CD4-positive, CD25-positive, alpha-beta regulatory T cell (primary cell): ENCODE results near the gene RAPGEF5. TPM values are rescaled to one million over a fixed set of nuclear protein-coding genes. Genes with fewer than 3 reads are reported as not detected.

ENCODE experiments used
- ATAC-seq, 2 donors: fragments of 150-1000 bp; cut with Tn5 transposase; one replicate each; pipeline ENCODE4 v1.10.0; 2021; ENCODE audit warnings: low read depth in 2 of 2, moderate number of reproducible peaks in 2 of 2, moderate library complexity in 1 of 2
- DNase-seq, 3 donors: peaks; one replicate each; pipeline versions ENCODE4 v3.0.0 to v3.0.0-alpha.2; 2012 to 2022; ENCODE audit warnings: mixed read lengths in 1 of 3
- H3K27ac ChIP-seq: one replicate; pipeline ENCODE4 v1.7.0; 2013; ENCODE audit warnings: mild to moderate bottlenecking, low read length; ENCODE audit not compliant: insufficient read depth, poor library complexity, severe bottlenecking
- H3K27me3 ChIP-seq: one replicate; pipeline ENCODE4 v1.7.0; 2013; ENCODE audit warnings: low read length; ENCODE audit not compliant: control insufficient read depth, insufficient read depth
- H3K36me3 ChIP-seq: one replicate; pipeline ENCODE4 v1.7.0; 2013; ENCODE audit warnings: mild to moderate bottlenecking, low read length, moderate library complexity; ENCODE audit not compliant: control insufficient read depth, insufficient read depth
- H3K4me1 ChIP-seq: 2 replicates; pipeline ENCODE4 v1.7.0; 2013; ENCODE audit warnings: mild to moderate bottlenecking, low read length; ENCODE audit not compliant: insufficient read depth, control insufficient read depth, poor library complexity, severe bottlenecking
- H3K4me3 ChIP-seq: one replicate; pipeline ENCODE4 v1.7.0; 2013; ENCODE audit warnings: low read depth, mild to moderate bottlenecking, low read length, moderate library complexity
- H3K9me3 ChIP-seq, 2 experiments: 1 replicate in 1 of 2; 2 replicates in 1 of 2; pipeline ENCODE4 v1.7.0; 2013; ENCODE audit warnings: low read length in 2 of 2, mild to moderate bottlenecking in 1 of 2, moderate library complexity in 1 of 2; ENCODE audit not compliant: control insufficient read depth in 2 of 2
- H3K27ac Mint-ChIP-seq, 3 donors: one replicate each; pipeline ENCODE4 v1.8.0; 2020 to 2022; ENCODE audit warnings: mild to moderate bottlenecking in 3 of 3, mixed read lengths in 3 of 3, moderate library complexity in 2 of 3
- H3K27me3 Mint-ChIP-seq: one replicate; pipeline ENCODE4 v1.8.0; 2022; ENCODE audit warnings: mild to moderate bottlenecking, mixed read lengths
- H3K36me3 Mint-ChIP-seq: one replicate; pipeline ENCODE4 v1.8.0; 2020; ENCODE audit warnings: mixed read lengths
- H3K4me1 Mint-ChIP-seq, 4 donors: one replicate each; pipeline ENCODE4 v1.8.0; 2020 to 2022; ENCODE audit warnings: mixed read lengths in 4 of 4, mild to moderate bottlenecking in 1 of 4
- H3K4me3 Mint-ChIP-seq, 4 donors: one replicate each; pipeline ENCODE4 v1.8.0; 2020 to 2022; ENCODE audit warnings: mild to moderate bottlenecking in 4 of 4, mixed read lengths in 4 of 4, moderate library complexity in 3 of 4
- H3K9me3 Mint-ChIP-seq, 7 donors: one replicate each; pipeline ENCODE4 v1.8.0; 2020 to 2022; ENCODE audit warnings: mixed read lengths in 7 of 7, mild to moderate bottlenecking in 3 of 7, moderate library complexity in 2 of 7
- polyA plus RNA-seq, 4 donors: library from polyadenylated mRNA; unstranded; fragments of 300-500 nt; fragmentation: Illumina TruSeq; gene quantifications; one replicate each; pipeline ENCODE4 v1.2.3, GENCODE V29; 2021
- total RNA-seq: library from RNA; stranded (reverse); gene quantifications from one replicate; pipeline ENCODE4 v1.2.3, GENCODE V29; 2022

The RAPGEF5 gene
- total and polyA plus RNA-seq, 5 donors from 2014 or later, result not detected

- Mint-ChIP-seq H3K9me3 (peaks cover 0 to 1% (median 0%) of the 10 kb centered on the region in 7 donors), H3K36me3 (no peaks in the 10 kb centered on the region), H3K27ac (no peak overlapping the region), H3K4me1 (no peaks in the 10 kb centered on the region), H3K4me3 (no peak overlapping the region), H3K27me3 (peaks cover 3% of the 10 kb centered on the region)
- Histone ChIP-seq H3K36me3 (no peaks in the 10 kb centered on the region), H3K9me3 (no peaks in the 10 kb centered on the region), H3K27me3 (peaks cover 1% of the 10 kb centered on the region), H3K4me3 (no peak overlapping the region), H3K27ac (no peak overlapping the region), H3K4me1 (no peaks in the 10 kb centered on the region)
- ATAC-seq (no peak), DNase-seq (no peak)
Observed at GRCh38 chr7:22189741-22190140, 167.2 kb downstream of the RAPGEF5 start.

GRCh38 chr7:22189230-22189629, 167.7 kb downstream of the RAPGEF5 start:
- Mint-ChIP-seq H3K4me1 (no peaks in the 10 kb centered on the region), H3K27me3 (peaks cover 8% of the 10 kb centered on the region), H3K9me3 (peaks cover 0 to 1% (median 0%) of the 10 kb centered on the region in 7 donors), H3K36me3 (no peaks in the 10 kb centered on the region), H3K4me3 (no peak overlapping the region), H3K27ac (no peak overlapping the region)
- H3K4me1 ChIP-seq, result no peaks in the 10 kb centered on the region
- no peak for DNase-seq
- H3K4me3 ChIP-seq, result no peak overlapping the region
- no peaks in the 10 kb centered on the region for H3K9me3 ChIP-seq
- H3K27me3 ChIP-seq, result peaks cover 1% of the 10 kb centered on the region
- H3K36me3 ChIP-seq, result no peaks in the 10 kb centered on the region
- no peak overlapping the region for H3K27ac ChIP-seq
- no peak for ATAC-seq

- no peak overlapping the region for H3K4me3 Mint-ChIP-seq
- no peak overlapping the region for H3K27ac Mint-ChIP-seq
- Histone ChIP-seq H3K36me3 (no peaks in the 10 kb centered on the region), H3K9me3 (no peaks in the 10 kb centered on the region), H3K4me1 (no peaks in the 10 kb centered on the region), H3K27me3 (peaks cover 4% of the 10 kb centered on the region), H3K27ac (no peak overlapping the region), H3K4me3 (no peak overlapping the region)
- H3K4me1 Mint-ChIP-seq, result no peaks in the 10 kb centered on the region
- DNase-seq, result no peak
- no peak for ATAC-seq
- peaks cover 0 to 1% (median 0%) of the 10 kb centered on the region in 7 donors for H3K9me3 Mint-ChIP-seq
- H3K36me3 Mint-ChIP-seq, result no peaks in the 10 kb centered on the region
- H3K27me3 Mint-ChIP-seq, result peaks cover 8% of the 10 kb centered on the region
Observed at GRCh38 chr7:22187691-22188348, 169.1 kb downstream of the RAPGEF5 start.

- H3K27me3 ChIP-seq, result peaks cover 3% of the 10 kb centered on the region
- H3K9me3 Mint-ChIP-seq, result no peaks in the 10 kb centered on the region
- no peak overlapping the region for H3K27ac ChIP-seq
- no peaks in the 10 kb centered on the region for H3K36me3 ChIP-seq
- no peak overlapping the region for H3K4me3 ChIP-seq
- DNase-seq (no peak), ATAC-seq (no peak)
- H3K36me3 Mint-ChIP-seq, result no peaks in the 10 kb centered on the region
- no peak overlapping the region for H3K4me3 Mint-ChIP-seq
- no peaks in the 10 kb centered on the region for H3K9me3 ChIP-seq
- peaks cover 8% of the 10 kb centered on the region for H3K27me3 Mint-ChIP-seq
- no peaks in the 10 kb centered on the region for H3K4me1 ChIP-seq
- H3K4me1 Mint-ChIP-seq, result no peaks in the 10 kb centered on the region
- no peak overlapping the region for H3K27ac Mint-ChIP-seq
Observed at GRCh38 chr7:22185559-22185958, 171.4 kb downstream of the RAPGEF5 start.

DNA sequence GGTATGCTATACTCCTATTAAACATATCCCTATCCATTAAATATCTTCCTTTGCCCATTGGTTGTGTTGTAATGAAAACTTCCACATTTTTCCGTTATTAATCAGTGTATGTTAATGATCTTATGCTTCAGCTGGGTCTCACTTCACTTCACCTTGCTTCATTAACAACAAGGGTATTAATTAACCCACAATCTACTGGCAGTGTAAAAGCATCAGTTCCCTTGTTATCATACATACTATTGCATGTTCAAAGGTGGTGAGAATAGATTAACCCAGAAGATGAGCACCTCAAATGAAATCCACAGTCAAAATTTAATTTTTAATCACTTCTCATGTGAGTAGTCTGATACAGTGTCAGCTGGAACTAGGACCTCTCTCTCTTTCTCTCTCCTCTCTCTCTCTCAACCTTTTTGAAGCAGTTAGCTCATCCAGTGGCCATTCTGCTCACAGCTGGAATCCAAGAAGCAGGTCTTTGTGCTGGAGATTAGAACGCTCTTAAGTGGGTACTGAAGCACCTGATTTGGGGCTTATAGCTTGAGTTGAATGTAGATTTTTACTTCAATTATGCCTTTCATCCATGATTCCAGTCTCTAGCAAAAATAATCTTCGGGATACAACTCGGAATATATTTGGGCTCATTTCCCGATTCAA, 172.3 kb downstream of the RAPGEF5 start:
- Histone ChIP-seq H3K27ac (no peak overlapping the region), H3K4me1 (no peaks in the 10 kb centered on the region), H3K36me3 (no peaks in the 10 kb centered on the region), H3K4me3 (no peak overlapping the region), H3K27me3 (peaks cover 3% of the 10 kb centered on the region), H3K9me3 (no peaks in the 10 kb centered on the region)
- Mint-ChIP-seq H3K4me3 (no peak overlapping the region), H3K27me3 (peaks cover 8% of the 10 kb centered on the region), H3K9me3 (no peaks in the 10 kb centered on the region), H3K27ac (no peak overlapping the region), H3K36me3 (no peaks in the 10 kb centered on the region), H3K4me1 (no peaks in the 10 kb centered on the region)
- no peak for ATAC-seq
- DNase-seq, result no peak

GRCh38 chr7:22183522-22184280, 173.3 kb downstream of the RAPGEF5 start:
- no peak overlapping the region for H3K27ac Mint-ChIP-seq
- Histone ChIP-seq H3K9me3 (no peaks in the 10 kb centered on the region), H3K4me3 (no peak overlapping the region), H3K27ac (no peak overlapping the region), H3K36me3 (no peaks in the 10 kb centered on the region), H3K4me1 (no peaks in the 10 kb centered on the region), H3K27me3 (peaks cover 3% of the 10 kb centered on the region)
- no peaks in the 10 kb centered on the region for H3K36me3 Mint-ChIP-seq
- no peaks in the 10 kb centered on the region for H3K9me3 Mint-ChIP-seq
- H3K4me3 Mint-ChIP-seq, result no peak overlapping the region
- H3K4me1 Mint-ChIP-seq, result no peaks in the 10 kb centered on the region
- H3K27me3 Mint-ChIP-seq, result peaks cover 12% of the 10 kb centered on the region
- ATAC-seq (no peak), DNase-seq (no peak)

DNA sequence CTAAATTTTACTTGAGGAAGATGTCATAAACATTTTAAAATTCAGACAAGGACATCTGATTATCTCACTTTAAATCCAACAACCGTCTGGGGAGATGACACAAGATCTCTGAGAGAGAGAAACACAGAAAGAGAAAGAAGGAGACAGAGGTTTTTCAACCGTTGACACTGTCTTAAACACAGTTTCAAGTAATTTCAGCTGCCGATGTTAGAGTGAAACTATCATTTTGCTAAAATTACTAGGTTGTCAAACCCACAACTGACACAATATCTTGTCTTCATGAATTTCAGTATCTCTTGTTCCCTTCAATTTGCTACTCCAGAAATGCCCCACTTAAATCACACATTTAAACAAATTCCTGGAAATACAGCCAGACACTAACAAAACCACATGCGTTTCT, 174.8 kb downstream of the RAPGEF5 start:
- DNase-seq, result no peak
- ATAC-seq, result no peak
- no peaks in the 10 kb centered on the region for H3K36me3 Mint-ChIP-seq
- peaks cover 0 to 1% (median 0%) of the 10 kb centered on the region in 7 donors for H3K9me3 Mint-ChIP-seq
- Histone ChIP-seq H3K27ac (no peak overlapping the region), H3K27me3 (peaks cover 3% of the 10 kb centered on the region), H3K4me1 (no peaks in the 10 kb centered on the region), H3K9me3 (no peaks in the 10 kb centered on the region), H3K4me3 (no peak overlapping the region), H3K36me3 (no peaks in the 10 kb centered on the region)
- no peak overlapping the region for H3K27ac Mint-ChIP-seq
- no peaks in the 10 kb centered on the region for H3K4me1 Mint-ChIP-seq
- peaks cover 12% of the 10 kb centered on the region for H3K27me3 Mint-ChIP-seq
- H3K4me3 Mint-ChIP-seq, result no peak overlapping the region
